GM12878 (cell line): ENCODE results near the gene MGRN1. TPM values are rescaled to one million over a fixed set of nuclear protein-coding genes. Genes with fewer than 3 reads are reported as not detected.

Experiments
- ATAC-seq: fragments of 200-7000 bp; cut with Tn5 transposase; 3 replicates; pipeline ENCODE4 v1.9.1; 2020; ENCODE audit warnings: mild to moderate bottlenecking, moderate library complexity
- BruUV-seq: library from RNA; stranded (reverse); fragments of 400-500 nt; replicated peaks from 2 replicates; lab custom pipeline; 2021; lab: Mats Ljungman, UMichigan
- CTCF ChIA-PET: fragments of 300-600 bp; sonication (Branson Sonifier 250); formaldehyde crosslinking; extraction: SDS; loops from one replicate; lab custom pipeline; 2021; ENCODE audit warnings: inconsistent platforms; lab: Yijun Ruan, JAX
- POLR2A ChIA-PET: fragments of 350-600 bp; formaldehyde crosslinking; extraction: SDS; loops from one replicate; lab custom pipeline; 2021; ENCODE audit warnings: inconsistent platforms; lab: Charles Lee
- RAD21 ChIA-PET: fragments of 300-600 bp; sonication (Branson Sonifier 250); formaldehyde crosslinking; loops from one replicate; lab custom pipeline; 2023; ENCODE audit warnings: antibody characterized with exemption; ENCODE audit not compliant: unreplicated experiment; lab: Charles Lee
- SMC1A ChIA-PET: fragments of 300-600 bp; sonication (Branson Sonifier 250); formaldehyde crosslinking; loops from one replicate; lab custom pipeline; 2023; ENCODE audit not compliant: unreplicated experiment, uncharacterized antibody; lab: Charles Lee
- DNase-seq: peaks from one replicate; pipeline ENCODE4 v3.0.0-alpha.2; 2011; ENCODE audit warnings: low read depth, low spot score
- FAIRE-seq: peaks from 3 replicates; lab custom pipeline; 2011; peaks lifted over from hg19 to GRCh38; lab: Jason Lieb, UNC
- H2AFZ ChIP-seq: 2 replicates; pipeline ENCODE4 v1.6.0; 2011; ENCODE audit warnings: low read depth, low read length, control low read depth; ENCODE audit not compliant: control insufficient read depth
- H3K27ac ChIP-seq: 2 replicates; pipeline ENCODE4 v1.5.1; 2011; ENCODE audit warnings: control low read depth; ENCODE audit not compliant: control insufficient read depth, insufficient read depth
- H3K27me3 ChIP-seq, 2 experiments: replicated peaks in 1 of 2; 2 replicates each; pipeline versions ENCODE4 v1.6.0 to v1.6.1; 2011; ENCODE audit warnings: low read length in 1 of 2; ENCODE audit not compliant: control insufficient read depth in 2 of 2, insufficient read depth in 2 of 2
- H3K36me3 ChIP-seq, 2 experiments: 2 replicates each; pipeline ENCODE4 v1.5.1; 2011; ENCODE audit warnings: low read length in 1 of 2; ENCODE audit not compliant: control insufficient read depth in 2 of 2, insufficient read depth in 2 of 2
- H3K4me1 ChIP-seq: 2 replicates; pipeline ENCODE4 v1.6.1; 2011; ENCODE audit warnings: mild to moderate bottlenecking, low read length, moderate library complexity, mixed read lengths; ENCODE audit not compliant: control insufficient read depth, insufficient read depth
- H3K4me2 ChIP-seq: 2 replicates; pipeline ENCODE4 v1.6.0; 2011; ENCODE audit warnings: control low read depth; ENCODE audit not compliant: control insufficient read depth, insufficient read depth
- H3K4me3 ChIP-seq: fragments of 200-600 bp; sonication (generic); 2 replicates; pipeline ENCODE4 v1.5.1; 2016
- H3K79me2 ChIP-seq: 2 replicates; pipeline ENCODE4 v1.6.0; 2011; ENCODE audit warnings: low read length; ENCODE audit not compliant: control insufficient read depth, insufficient read depth
- H3K9ac ChIP-seq: 2 replicates; pipeline ENCODE4 v1.8.0; 2011; ENCODE audit warnings: low read length, control low read depth, mixed read lengths; ENCODE audit not compliant: control insufficient read depth, insufficient read depth
- H3K9me3 ChIP-seq: replicated peaks from 3 replicates; pipeline ENCODE4 v1.5.1; 2011; ENCODE audit warnings: mild to moderate bottlenecking, low read length; ENCODE audit not compliant: control insufficient read depth, insufficient read depth
- H4K20me1 ChIP-seq: 2 replicates; pipeline ENCODE4 v1.6.0; 2011; ENCODE audit not compliant: control insufficient read depth, insufficient read depth
- BCL11A ChIP-seq: IDR thresholded peaks from 2 replicates; pipeline ENCODE4 v1.6.1; 2011; ENCODE audit warnings: low read depth, low read length
- HDAC6 ChIP-seq: fragments of 200-600 bp; sonication (generic); IDR thresholded peaks from one replicate; pipeline ENCODE4 v1.8.0; 2017; ENCODE audit warnings: antibody characterized with exemption; ENCODE audit not compliant: unreplicated experiment
- JUNB ChIP-seq: IDR thresholded peaks from 2 replicates; pipeline ENCODE4 v1.6.1; 2016; ENCODE audit warnings: antibody characterized with exemption, mild to moderate bottlenecking
- NR2C2 ChIP-seq: IDR thresholded peaks from 2 replicates; pipeline ENCODE4 v1.6.1; 2011; ENCODE audit warnings: borderline replicate concordance, low read depth; ENCODE audit not compliant: control insufficient read depth, insufficient read length
- POLR2AphosphoS2 ChIP-seq: IDR thresholded peaks from 2 replicates; pipeline ENCODE4 v1.6.1; 2011; ENCODE audit warnings: low read depth, mild to moderate bottlenecking, low read length, improper control_type of control experiment, moderate library complexity
- POU2F2 ChIP-seq: IDR thresholded peaks from 3 replicates; pipeline ENCODE4 v1.6.1; 2011; ENCODE audit warnings: low read depth, mild to moderate bottlenecking, low read length, borderline replicate concordance
- RAD21 ChIP-seq: IDR thresholded peaks from 2 replicates; pipeline ENCODE4 v1.6.1; 2011; ENCODE audit warnings: mild to moderate bottlenecking, low read depth, low read length, moderate library complexity; ENCODE audit not compliant: insufficient read depth
- RFX5 ChIP-seq: IDR thresholded peaks from 2 replicates; pipeline ENCODE4 v1.6.1; 2011; ENCODE audit warnings: low read depth, low read length, improper control_type of control experiment
- SIX5 ChIP-seq: IDR thresholded peaks from 2 replicates; pipeline ENCODE4 v1.6.1; 2011; ENCODE audit warnings: mild to moderate bottlenecking, low read depth, low read length, moderate library complexity; ENCODE audit not compliant: severe bottlenecking
- SMAD1 ChIP-seq: fragments of 450-650 bp; IDR thresholded peaks from 2 replicates; pipeline ENCODE4 v1.6.1; 2018; ENCODE audit warnings: mild to moderate bottlenecking, low read depth; ENCODE audit not compliant: partially characterized antibody
- SMC3 ChIP-seq: IDR thresholded peaks from 2 replicates; pipeline ENCODE4 v1.6.1; 2011; ENCODE audit warnings: low read length, improper control_type of control experiment, borderline replicate concordance
- TAF1 ChIP-seq: IDR thresholded peaks from 2 replicates; pipeline ENCODE4 v1.6.1; 2011; ENCODE audit warnings: mild to moderate bottlenecking, low read depth, low read length, borderline replicate concordance
- WRNIP1 ChIP-seq: IDR thresholded peaks from 2 replicates; pipeline ENCODE4 v1.6.1; 2011; ENCODE audit warnings: low read depth, low read length, improper control_type of control experiment, borderline replicate concordance
- ZBED1 ChIP-seq: IDR thresholded peaks from 2 replicates; pipeline ENCODE4 v1.6.1; 2016; ENCODE audit warnings: borderline replicate concordance
- ZBTB4 ChIP-seq: fragments of 450-650 bp; formaldehyde crosslinking; IDR thresholded peaks from 2 replicates; pipeline ENCODE4 v1.4.0; 2022; ENCODE audit warnings: mild to moderate bottlenecking, moderate library complexity
- ZNF274 ChIP-seq: IDR thresholded peaks from one replicate; pipeline ENCODE4 v1.8.0; 2011; ENCODE audit not compliant: insufficient read length, insufficient read depth
- ZNF622 ChIP-seq: fragments of 450-650 bp; IDR thresholded peaks from 2 replicates; pipeline ENCODE4 v1.6.1; 2017; ENCODE audit warnings: mild to moderate bottlenecking, inconsistent platforms
- WGBS: methylation state at CpG from one replicate; pipeline ENCODE4 v1.1.6; 2016; ENCODE audit warnings: low lambda C conversion rate; ENCODE audit not compliant: insufficient replicate concordance, insufficient coverage; ENCODE audit errors: missing lambda C conversion rate; 5-methylcytosine and 5-hydroxymethylcytosine counted together
- in situ Hi-C: fragments of 300-500 bp; cut with MboI; formaldehyde crosslinking; loops from 9 replicates; pipeline ENCODE4 v1.14.3; 2018; ENCODE audit warnings: mixed read lengths
- intact Hi-C: fragments of 100-400 bp; cut with micrococcal nuclease; formaldehyde crosslinking; loops from one replicate; pipeline ENCODE4 v1.14.2; 2022; ENCODE audit not compliant: unreplicated experiment
- polyA plus RNA-seq, 11 experiments: library from polyadenylated mRNA; depleted of rRNA in 4 of 11; unstranded in 6 of 11; stranded (reverse) in 5 of 11; fragments of >200 nt; fragmentation: Nextera tagmentation in 4 of 11; fragmentation: Illumina TruSeq in 1 of 11; extraction: Ambion mirVana in 4 of 11; extraction: Trizol in 1 of 11; gene quantifications; 1 replicate in 1 of 11; 2 replicates in 10 of 11; pipeline versions ENCODE4 v1.2.1 to v1.2.3, GENCODE V29; 2011 to 2016; ENCODE audit warnings: inconsistent platforms in 2 of 11, missing spikeins in 2 of 11, low read depth in 1 of 11
- total RNA-seq, 4 experiments: library from RNA; depleted of rRNA in 3 of 4; stranded (reverse); fragments of >200 nt in 3 of 4; fragmentation: Illumina TruSeq in 1 of 4; extraction: Trizol in 1 of 4; gene quantifications; 2 replicates each; pipeline versions ENCODE4 v1.2.1 to v1.2.3, GENCODE V29; 2013 to 2021

The MGRN1 gene
- total and polyA plus RNA-seq, 10 of the 15 experiments (the other 5 are each of a cell fraction or from before 2014, with no cell fraction given), result 0.35 to 86.7 (median 14.6) TPM

- Histone ChIP-seq H3K4me1 (no peaks in the 10 kb centered on the region), H2AFZ (no peak overlapping the region), H3K36me3 (peaks cover 0 to 29% of the 10 kb centered on the region in 2 experiments), H3K27me3 (no peaks in the 10 kb centered on the region), H3K4me2 (no peak overlapping the region), H4K20me1 (no peaks in the 10 kb centered on the region; the same call in 1 of the 2 replicates), H3K9ac (no peak overlapping the region), H3K27ac (no peak overlapping the region), H3K4me3 (no peak overlapping the region), H3K79me2 (no peaks in the 10 kb centered on the region), H3K9me3 (no peaks in the 10 kb centered on the region)
- no peak for DNase-seq
- CTCF ChIA-PET, result interaction anchor here (0.5 kb wide), 2 partner anchors 272 to 352 kb away, joined by 3 to 5 read pairs; no protein-coding TSS in a partner anchor
- in situ Hi-C loops, result no loop called here
- BruUV-seq, result no TSS peak
- no peak for FAIRE-seq
- RAD21 ChIA-PET, result no interaction called here
- SMC1A ChIA-PET, result no interaction called here
- intact Hi-C loops, result no loop called here
- 98% methylated on average over 23 of the region's 23 CpGs for WGBS
- POLR2A ChIA-PET, result no interaction called here
- no peak for ATAC-seq
- TF ChIP-seq ZNF622, result no peak
- TF ChIP-seq NR2C2, result no peak
- TF ChIP-seq RAD21, result no peak
- TF ChIP-seq HDAC6, result no peak
- TF ChIP-seq SMC3, result no peak
- no peak for TF ChIP-seq SIX5
- no peak for TF ChIP-seq ZBTB4 (CRISPR knock-in tag)
- no peak for TF ChIP-seq ZBED1
- TF ChIP-seq POU2F2, result no peak
- no peak for TF ChIP-seq WRNIP1
- TF ChIP-seq POLR2AphosphoS2, result no peak
- TF ChIP-seq RFX5, result no peak
- no peak for TF ChIP-seq JUNB
- no peak for TF ChIP-seq ZNF274
- no peak for TF ChIP-seq BCL11A
- TF ChIP-seq TAF1, result no peak
- TF ChIP-seq SMAD1, result no peak
Measured at GRCh38 chr16:4684058-4684715, 59.6 kb downstream of the MGRN1 start.
